ENCODE data around the gene EIF2B4. TPM values are rescaled to one million over a fixed set of nuclear protein-coding genes. Genes with fewer than 3 reads are reported as not detected.
A peak's percentile ranks its signal among the peaks of the same experiment; 100 is the strongest.

Gene EIF2B4
- 10.1 TPM for total RNA-seq (ENCODE audit: insufficient read depth, low replicate concordance)

DNA sequence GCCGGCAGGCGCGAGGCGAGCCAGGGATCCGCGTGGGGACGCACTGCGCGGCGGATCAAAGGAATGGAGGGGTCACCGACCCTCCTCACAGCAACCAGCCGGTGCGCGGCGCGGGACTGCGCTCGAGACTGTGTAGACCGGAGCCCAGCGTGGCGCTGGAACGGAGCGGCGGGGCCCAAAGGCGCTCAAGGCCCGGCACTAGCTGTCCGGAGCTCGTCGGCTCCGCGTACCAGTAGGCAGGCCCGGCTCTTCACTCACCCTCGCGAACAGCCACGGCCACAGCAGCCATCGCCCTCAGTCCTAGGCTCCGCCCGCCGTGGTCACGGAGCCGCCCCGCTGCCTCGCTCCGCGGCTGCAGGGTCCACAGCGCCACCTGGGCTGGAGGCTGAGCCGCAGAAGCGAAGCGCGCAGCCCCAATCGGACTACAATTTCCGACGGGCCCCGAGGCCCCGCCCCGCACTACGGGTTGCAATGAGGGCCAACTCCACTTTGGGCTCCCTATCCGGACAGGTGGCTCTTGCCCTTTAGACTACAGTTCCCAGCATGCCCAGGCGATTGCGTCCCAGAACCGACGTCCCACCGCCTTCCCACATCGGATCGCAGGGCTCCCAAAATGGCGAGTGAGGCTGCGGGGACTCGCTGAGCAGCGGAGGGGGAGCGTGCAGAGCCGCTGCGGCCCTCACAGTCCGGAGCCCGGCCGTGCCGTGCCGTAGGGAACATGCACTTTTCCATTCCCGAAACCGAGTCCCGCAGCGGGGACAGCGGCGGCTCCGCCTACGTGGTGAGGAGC, at the start of gene EIF2B4, which contains the start of gene SNX17:
Gene EIF2B4 (minus strand): TSS at position 313 of the 790 bp plus-strand sequence. CDS start 24 bp downstream, at position 289.
Gene SNX17 (plus strand): TSS at position 591 of the 790 bp plus-strand sequence. CDS start 128 bp downstream, at position 719.
- peak; percentile 100 for DNase-seq (ENCODE audit: low spot score)

DNA sequence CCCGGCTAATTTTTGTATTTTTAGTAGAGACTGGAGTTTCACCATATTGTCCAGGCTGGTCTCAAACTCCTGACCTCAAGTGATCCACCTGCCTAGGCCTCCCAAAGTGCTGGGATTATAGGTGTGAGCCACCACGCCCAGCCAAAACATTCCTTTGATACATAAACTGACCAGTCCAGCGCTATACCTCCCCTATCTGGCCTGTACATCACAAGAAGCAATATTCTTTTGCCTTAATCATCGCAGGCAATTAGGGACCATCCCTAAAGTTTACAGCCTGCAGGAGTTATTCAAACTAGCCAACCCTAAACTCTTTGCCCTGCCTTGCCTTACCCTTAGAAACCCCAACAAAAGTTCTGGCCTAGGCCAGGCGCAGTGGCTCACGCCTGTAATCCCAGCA, 46.0 kb upstream of the EIF2B4 start:
- no peak for DNase-seq (ENCODE audit: low spot score)

DNA sequence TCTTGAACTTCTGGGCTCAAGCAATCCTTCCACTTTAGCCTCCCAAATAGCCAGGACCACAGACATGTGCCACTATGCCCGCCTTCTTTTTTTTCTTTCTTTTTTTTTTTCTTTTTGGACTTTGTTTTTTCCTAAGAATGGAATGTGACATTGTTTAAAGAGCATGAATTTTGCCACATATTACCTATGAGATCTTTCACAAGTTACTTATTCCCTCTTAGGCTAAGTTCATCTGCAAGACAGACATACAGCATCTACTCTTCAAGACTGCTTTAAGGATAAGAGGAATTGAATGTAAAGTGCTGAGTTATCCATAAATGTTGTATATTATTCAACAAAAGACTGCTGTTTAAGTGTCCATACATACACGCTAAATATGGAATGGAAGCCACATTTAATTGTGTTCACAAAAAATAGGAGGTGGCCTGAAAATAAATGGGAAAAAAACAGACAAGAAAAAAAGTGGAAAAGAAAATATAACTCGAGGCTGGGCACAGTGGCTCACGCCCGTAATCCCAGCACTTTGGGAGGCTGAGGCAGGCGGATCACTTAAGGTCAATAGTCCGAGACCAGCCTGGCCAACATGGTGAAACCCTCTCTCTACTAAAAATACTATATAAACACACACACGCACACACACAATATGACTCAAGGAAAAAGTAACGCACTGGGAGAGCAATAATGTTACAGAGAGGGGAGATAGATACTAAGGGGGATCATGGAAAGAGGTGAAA, 42.4 kb upstream of the EIF2B4 start:
- no peak for DNase-seq (ENCODE audit: low spot score)

DNA sequence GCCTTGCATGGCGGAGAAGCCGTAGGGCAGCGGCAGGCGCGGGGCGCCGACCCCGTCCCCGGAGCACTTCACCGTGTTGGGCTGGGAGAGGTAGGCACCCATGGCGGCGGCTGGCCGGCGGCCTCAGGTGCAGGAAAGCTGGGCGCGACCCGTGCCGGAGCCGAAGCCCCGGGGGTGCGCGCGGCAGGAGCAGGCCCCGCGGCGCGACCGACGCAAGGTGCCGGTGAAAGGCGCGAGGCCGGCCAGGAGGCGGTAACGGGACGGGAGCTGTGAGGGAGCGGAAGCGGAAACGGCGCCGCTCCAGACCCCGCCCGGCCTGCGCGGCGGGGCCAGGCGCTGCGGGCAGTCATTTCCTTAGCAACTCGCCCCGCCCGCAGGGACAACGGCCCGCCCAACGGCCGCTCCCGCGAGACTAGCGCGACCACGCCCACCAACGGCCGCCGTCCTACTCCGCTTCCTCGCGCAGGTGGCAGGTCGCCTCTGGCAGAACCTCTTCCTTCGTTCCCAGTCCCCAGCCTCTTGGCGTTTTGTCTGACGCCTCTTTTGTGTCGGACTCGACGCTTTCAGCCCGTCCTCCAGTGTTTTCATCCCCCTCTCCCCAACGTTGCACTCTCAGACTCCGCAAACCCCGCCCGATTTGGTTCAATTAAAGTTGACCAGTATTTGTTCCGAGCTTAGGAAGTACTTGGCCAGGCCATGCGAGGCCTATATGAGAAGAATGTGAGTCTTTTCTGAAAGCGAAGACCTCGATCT, 39.4 kb upstream of the EIF2B4 start, which contains the start of gene PPM1G:
Gene PPM1G (minus strand): TSS at position 271 of the 753 bp plus-strand sequence. CDS start 169 bp downstream, at position 102.
- peak; percentile 95 for DNase-seq (ENCODE audit: low spot score)

DNA sequence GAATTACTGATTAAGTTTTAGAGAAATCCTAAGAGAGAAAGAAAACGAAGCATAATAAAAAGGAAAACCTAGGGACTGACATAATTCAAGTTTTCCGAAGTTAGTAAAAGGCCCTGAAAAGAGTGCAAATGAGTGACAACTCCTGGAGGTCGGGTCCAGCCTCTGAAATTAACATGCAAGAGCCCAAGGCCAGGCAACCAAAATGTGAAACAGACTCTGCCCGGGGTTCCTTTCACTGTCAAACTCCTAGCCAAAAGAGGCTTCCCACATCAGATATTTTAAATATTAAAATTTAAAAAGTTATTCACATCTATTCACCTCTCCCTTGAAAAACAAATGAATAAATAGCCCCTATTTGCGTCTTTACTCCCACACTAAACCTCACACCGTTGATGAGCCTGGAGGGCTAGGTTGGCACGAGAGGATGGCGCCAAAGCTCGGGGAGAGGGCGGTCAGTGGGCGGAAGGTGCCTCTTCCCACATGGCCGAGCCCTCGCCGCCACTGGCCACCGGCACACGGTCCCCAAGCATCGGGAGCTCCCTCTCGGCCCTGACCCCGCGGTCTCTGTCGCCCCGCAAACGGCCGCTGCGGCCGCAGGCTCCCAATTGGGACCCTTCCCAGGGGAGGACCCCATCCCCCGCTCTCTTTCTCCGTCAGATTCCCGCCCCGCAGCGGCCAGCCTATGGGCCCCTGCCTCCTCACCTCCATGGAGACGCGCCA, 38.6 kb upstream of the EIF2B4 start:
- DNase-seq (ENCODE audit: low spot score): no peak

DNA sequence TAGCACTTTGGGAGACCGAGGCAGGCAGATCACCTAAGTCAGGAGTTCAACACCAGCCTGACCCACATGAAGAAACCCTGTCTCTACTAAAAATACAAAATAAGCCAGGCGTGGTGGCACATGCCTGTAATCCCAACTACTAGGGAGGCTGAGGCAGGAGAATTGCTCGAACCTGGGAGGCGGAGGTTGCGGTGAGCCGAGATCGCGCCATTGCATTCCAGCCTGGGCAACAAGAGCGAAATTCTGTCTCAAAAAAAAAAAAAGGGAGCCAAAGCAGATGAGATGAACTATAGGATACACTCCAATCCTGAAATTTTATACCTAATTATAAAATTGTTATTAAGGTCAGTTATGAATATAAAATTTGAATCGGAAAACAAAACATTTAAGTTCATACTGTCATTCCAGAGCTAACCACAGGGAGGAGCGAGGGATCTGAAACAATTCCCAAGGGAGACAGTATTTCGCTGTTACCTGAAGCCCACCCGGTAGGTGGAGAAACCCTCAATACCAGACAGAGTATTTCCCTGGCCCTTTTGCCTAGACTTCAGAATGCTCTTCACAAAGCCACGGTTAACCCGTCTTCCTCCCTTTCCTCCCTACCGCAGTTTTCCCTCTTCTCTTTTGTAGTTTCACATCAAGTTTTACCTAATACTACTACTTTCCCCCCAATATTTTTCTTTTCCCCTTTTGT, 37.8 kb upstream of the EIF2B4 start:
- DNase-seq (ENCODE audit: low spot score): peak; percentile 46

DNA sequence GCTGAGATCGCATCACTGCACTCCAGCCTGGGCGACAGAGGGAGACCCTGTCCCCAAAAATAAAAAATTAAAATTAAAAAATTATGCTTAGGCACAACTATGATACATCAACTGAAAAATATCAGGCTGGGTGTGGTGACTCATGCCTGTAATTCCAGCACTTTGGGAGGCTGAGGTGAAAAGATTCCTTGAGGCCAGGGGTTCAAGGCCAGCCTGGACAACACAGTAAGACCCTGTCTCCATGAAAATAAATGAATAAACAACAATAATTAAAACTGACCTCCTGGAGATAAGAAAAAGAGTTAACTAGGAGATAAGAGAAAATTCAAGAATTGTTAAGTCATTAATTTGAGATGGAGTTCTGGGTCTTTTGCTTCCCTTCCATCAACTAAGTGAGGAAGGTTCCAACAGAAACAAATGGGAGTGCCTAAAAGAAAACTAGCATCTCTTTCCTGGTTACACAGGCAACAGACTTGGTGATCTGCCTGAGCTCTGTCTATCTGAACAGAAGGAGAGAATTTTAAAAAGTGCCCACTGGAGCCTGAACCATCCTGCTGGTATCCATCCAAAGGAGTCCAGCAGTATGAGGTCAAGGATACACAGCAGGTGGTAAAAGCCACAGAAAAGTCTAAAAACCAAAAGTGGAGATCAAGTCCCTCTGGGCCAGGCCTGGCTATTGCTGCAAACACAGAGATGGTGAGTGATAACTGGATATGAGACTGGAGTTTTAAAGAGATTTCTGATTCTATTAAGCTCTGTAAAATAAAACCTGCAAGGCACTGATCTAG, 30.4 kb upstream of the EIF2B4 start:
- no peak for DNase-seq (ENCODE audit: low spot score)

DNA sequence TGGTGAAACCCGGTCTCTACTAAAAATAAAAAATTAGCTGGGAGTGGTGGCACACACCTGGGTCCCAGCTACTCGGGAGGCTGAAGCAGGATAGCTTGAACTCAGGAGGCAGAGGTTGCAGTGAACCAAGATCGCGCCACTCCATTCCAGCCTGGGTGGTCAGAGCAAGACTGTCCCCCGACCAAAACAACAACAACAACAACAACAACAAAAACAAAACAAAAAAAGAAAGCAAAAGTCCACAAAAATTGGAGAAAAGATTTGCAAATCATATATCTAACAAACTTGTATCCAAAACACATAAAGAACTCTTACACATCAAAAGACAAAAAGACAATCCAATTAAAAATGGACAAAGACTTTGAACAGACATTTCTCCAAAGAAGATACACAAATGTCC, 28.8 kb upstream of the EIF2B4 start:
- DNase-seq (ENCODE audit: low spot score): no peak

DNA sequence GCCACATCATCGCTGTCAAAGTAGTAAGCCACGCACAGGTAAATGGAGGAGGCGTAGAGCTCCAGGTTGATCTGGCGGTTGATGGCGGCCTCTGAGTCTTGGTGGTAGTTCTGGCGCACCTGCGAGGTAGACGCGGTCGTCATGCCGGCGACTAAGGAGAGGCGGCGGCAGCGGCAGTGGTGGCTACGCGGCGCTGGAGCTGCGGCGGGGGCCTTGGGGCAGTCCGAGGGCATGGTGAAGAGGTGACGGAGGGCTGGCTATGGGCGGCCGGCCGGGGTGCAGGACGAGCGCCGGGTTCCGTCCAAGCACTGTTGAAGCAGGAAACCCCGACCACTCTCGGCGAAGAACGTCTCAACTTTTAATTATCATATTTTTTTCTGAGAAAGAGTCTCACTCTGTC, 23.1 kb upstream of the EIF2B4 start:
- DNase-seq (ENCODE audit: low spot score): no peak

DNA sequence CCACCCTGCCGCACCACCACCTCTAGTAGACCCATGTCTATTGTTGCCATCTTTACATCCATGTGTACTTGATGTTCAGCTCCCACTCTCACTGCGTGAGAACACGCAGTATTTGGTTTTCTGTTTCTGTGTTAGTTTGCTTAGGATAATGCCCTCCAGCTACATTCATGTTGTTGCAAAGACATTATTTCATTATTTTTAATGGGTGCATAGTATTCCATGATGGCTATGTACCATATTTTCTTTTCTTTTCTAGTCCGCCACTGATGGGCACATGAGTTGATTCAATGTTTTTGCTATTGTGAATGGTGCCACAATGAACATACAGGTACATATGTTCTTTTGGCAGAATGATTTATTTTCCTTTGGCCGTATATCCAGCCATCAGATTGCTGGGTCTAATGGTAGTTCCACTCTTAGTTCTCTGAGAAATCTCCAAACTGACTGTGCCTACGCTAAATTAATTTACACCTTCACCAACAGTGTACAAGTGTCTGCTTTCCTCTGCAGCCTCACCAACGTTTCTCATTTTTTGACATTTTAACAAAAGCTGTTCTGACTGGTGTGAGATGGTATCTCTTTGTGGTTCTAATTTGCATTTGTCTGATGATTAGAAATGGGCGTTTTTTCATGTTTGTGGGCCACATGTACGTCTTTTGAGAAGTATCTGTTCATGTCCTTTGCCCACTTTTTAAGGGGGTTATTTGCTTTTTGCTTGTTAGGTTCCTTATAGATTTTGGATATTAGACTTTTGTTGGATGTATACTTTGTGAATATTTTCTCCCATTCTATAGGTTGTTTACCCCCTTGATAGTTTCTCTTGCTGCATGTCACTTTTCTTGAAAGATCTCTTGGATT, 20.9 kb upstream of the EIF2B4 start:
- no peak for DNase-seq (ENCODE audit: low spot score)

DNA sequence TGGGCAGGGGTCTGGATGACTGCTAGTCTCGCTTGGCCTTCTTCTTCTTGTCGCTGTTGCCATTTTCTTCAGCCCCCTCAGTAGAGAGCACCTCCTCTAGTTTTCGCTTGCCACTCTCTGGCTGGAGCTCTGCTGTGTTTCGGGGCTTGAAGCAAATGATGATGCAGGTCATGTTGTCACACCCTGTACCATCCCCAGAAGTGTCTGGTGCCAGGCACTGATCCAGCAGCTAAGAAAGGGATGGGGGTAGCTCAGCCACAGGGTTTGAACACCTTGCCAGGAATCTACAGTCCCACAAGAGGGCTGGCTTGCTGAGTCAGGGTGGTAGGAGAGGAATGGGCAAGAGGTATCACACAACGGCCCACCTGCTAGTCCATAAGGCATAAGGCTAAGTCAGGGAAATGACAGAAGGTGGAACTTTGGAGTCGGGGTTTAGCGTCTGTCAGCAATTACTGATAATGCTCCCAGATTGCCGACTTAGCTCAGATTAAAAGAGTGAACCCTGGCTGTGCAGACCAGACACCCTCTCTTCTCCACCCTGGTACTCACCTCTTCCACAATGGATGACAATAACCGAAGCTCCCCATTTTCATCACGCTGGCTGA, 11.5 kb upstream of the EIF2B4 start:
- DNase-seq (ENCODE audit: low spot score): no peak

DNA sequence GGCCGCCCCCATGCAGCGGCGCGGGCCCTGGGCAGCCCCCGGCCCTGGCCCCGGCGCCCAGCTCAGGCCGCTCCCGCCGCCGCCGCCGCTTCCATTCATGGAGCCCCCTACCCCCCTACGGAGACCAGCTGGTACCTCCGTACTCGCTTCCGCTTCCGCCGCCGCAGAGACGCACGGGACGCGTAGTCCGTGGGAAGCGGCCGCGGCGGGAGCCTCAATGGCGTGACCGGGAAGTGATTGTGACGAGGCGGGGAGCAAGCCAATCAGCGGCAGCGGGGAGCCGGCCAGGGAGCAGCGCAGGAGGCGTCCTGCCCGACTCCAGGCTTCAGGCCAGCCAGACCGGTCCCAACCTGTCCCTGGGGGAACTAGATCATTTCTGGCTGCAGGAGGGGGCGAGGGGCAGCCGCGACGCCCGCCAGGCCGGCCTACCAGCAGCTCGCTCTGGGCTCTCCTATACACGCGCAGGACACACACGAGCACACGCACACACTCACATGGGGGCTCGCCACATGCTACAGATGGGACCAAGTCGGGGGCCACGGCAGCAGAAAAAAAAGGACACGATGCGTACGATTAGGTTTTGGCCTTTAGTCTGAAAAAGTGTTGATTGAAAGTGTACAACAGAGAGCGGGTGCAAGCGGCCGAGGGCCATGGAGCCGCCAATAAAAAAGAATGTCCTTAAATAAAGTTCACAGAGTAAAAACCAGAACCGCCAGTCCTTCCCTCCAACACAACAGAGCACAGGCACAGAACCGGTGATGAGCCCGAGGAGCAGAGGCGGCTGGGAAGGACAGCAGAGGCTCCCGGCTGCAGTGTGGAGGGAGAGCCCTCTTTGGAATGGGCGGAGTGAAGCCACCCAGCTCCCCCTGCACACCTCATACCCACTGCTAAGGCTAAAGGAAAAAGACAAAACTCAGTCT, 10.7 kb upstream of the EIF2B4 start, which contains the start of gene ZNF513:
Gene ZNF513 (minus strand): TSS at position 109 of the 920 bp plus-strand sequence. CDS start 208 bp downstream, outside the sequence.
- peak; percentile 98 for DNase-seq (ENCODE audit: low spot score)

DNA sequence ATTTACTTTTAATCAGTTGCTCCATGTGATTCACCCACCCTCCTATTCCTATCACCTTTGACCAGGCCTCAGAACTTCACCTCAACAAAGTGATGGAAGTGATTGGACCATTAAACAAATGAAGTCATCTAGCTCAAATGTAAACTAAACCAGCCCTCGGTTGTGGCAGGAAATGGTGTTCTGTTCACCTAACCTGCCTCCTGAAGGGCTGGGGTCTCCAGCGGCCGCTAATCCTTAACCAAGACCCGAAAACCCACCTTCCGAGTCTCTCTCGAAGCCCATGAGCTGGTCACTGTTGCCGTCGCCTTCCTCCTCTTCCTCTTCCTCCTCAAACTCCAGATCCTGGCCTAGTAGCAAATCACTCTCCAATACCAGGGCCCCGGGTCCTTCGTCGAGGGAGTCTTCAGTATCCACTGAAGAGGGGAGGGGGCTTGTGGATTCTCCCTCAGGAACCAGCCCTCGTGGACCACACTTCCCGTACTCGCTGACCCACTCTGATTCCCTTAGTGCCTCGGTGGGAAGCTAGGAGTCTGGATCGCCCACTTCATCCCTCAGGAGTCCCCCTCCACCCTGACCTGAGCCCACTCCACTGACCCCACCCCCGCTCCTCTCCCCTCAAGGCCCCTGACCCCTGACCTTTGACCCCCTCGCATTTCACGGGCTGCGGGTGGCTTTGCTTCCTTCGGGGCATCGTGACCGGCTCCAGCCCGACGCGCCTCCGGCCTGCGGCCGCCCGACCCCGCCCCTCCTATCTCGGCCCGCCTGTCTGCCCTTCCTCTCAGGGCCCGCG, 9.9 kb upstream of the EIF2B4 start:
- DNase-seq (ENCODE audit: low spot score): no peak

DNA sequence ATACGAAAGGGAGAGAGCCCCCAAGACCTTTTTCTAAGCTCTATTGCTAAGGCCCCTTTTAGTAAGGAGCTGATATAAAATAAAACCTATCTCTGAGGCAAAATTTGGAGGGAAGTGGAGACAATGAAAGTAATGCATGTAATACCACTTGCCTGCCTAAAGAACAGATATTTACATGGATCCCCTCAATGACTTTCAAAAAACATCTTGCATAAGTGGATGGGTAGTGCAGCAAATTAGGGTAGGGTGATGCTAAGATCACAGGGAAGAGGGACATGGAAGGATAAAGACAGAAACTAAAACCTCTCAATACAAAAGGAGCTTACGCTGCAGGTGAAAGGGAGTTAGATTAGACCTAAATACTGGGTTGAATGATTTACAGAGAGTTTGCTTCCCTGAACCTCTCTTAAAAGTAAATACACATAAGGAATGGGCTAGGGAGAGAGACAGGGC, 9.3 kb upstream of the EIF2B4 start:
- DNase-seq (ENCODE audit: low spot score): no peak

DNA sequence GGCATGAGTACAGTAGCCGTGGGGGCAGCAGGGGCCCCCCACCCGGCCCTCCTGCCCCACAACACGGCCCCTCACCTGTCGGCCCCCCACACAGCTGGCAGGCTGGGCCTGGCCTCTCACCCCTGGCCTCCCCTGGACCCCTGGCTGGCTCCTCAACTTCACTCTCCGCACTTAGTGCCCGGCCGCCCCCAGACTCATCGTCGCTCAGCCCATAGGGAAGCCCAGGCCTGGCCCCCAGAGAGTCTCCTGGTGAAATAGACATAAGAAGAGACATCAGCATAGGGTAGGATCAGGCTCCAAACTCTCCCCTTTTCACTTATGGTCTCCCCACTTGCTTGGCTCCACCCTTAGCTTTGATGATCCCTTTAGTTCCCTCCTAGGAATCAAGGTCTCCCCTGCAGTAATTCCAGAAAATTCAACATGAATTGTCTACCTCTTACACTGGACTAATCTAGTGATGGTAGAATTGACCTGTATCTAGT, 8.7 kb upstream of the EIF2B4 start:
- no peak for DNase-seq (ENCODE audit: low spot score)

All from umbilical cord (tissue), 2 donors.